Fibroblast of villous mesenchyme (primary cell): Measurements from ENCODE around the gene KLF5. TPM values are rescaled to one million over a fixed set of nuclear protein-coding genes. Genes with fewer than 3 reads are reported as not detected.
"Not testable (repeated sequence)": the region's sequence is repeated elsewhere in the genome, so short reads cannot be mapped to it uniquely, and the experiment has no call there.

Experiments
- DNase-seq: peaks from one replicate; pipeline ENCODE4 v3.0.0-alpha.2; 2010; ENCODE audit warnings: low read depth
- H3K4me3 ChIP-seq: 2 replicates; pipeline ENCODE4 v1.5.1; 2011; ENCODE audit warnings: low read depth, mild to moderate bottlenecking, low read length
- CTCF ChIP-seq: IDR thresholded peaks from 2 replicates; pipeline ENCODE4 v1.5.1; 2012; ENCODE audit warnings: low read depth, mild to moderate bottlenecking, low read length; ENCODE audit not compliant: insufficient read depth
- total RNA-seq: library from RNA; depleted of rRNA; stranded (reverse); fragments of >200 nt; gene quantifications from 2 replicates; pipeline ENCODE4 v1.2.3, GENCODE V29; 2012

The KLF5 gene
- total RNA-seq, 1 donor = 15.1 TPM

GRCh38 chr13:73045031-73045430 lies 13.8 kb upstream of the KLF5 start:
- H3K4me3 ChIP-seq = no peak overlapping the region
- no peak for TF ChIP-seq CTCF
- no peak for DNase-seq

- DNase-seq, H3K4me3 ChIP-seq: not testable (repeated sequence)
Measured at GRCh38 chr13:73048615-73049014, 10.2 kb upstream of the KLF5 start.

- no peak for TF ChIP-seq CTCF
- no peak for DNase-seq
- H3K4me3 ChIP-seq = no peak overlapping the region
Measured at GRCh38 chr13:73054712-73055111, 4.1 kb upstream of the KLF5 start.

GRCh38 chr13:73055813-73056564 lies 2.8 kb upstream of the KLF5 start:
- TF ChIP-seq CTCF = no peak
- no peak overlapping the region for H3K4me3 ChIP-seq
- peak; percentile 77 for DNase-seq

- no peak for TF ChIP-seq CTCF
- no peak for DNase-seq
- no peak overlapping the region for H3K4me3 ChIP-seq
Measured at GRCh38 chr13:73056565-73056962, 2.2 kb upstream of the KLF5 start.

- H3K4me3 ChIP-seq = peak overlapping the region; percentile 83
- TF ChIP-seq CTCF = no peak
- DNase-seq = no peak
Measured at GRCh38 chr13:73057284-73058063, 1.3 kb upstream of the KLF5 start.

- peak overlapping the region; percentile 83 for H3K4me3 ChIP-seq
- no peak for DNase-seq
- no peak for TF ChIP-seq CTCF
Measured at GRCh38 chr13:73058064-73058313, 816 bp upstream of the KLF5 start.
